Endothelial cell of umbilical vein (primary cell): ENCODE data around the gene OSBPL5.

Source experiments
- CTCF ChIP-seq, 2 donors: IDR thresholded peaks; 1 replicate in 1 of 2; 2 replicates in 1 of 2; pipeline ENCODE4 v1.5.1; 2011; ENCODE audit warnings: low read length in 2 of 2, mild to moderate bottlenecking in 2 of 2, moderate library complexity in 2 of 2, control low read depth in 1 of 2, inconsistent platforms in 1 of 2, low read depth in 1 of 2; ENCODE audit not compliant: insufficient read depth in 1 of 2; ENCODE audit errors: extremely low read depth in 1 of 2
- EZH2 ChIP-seq: IDR thresholded peaks from 2 replicates; pipeline ENCODE4 v1.6.1; 2012; ENCODE audit warnings: borderline replicate concordance, low read depth, mild to moderate bottlenecking, moderate library complexity, low read length, inconsistent platforms; ENCODE audit not compliant: severe bottlenecking
- POLR2A ChIP-seq: IDR thresholded peaks from 2 replicates; pipeline ENCODE4 v1.6.1; 2012; ENCODE audit warnings: low read depth, mild to moderate bottlenecking, control low read depth, low read length

- TF ChIP-seq CTCF (IDR thresholded peaks at IDR 0.05; ENCODE audit: extremely low read depth in 1 of 2, insufficient read depth in 1 of 2, low read depth in 1 of 2, low read length in 2 of 2) (no peak), POLR2A (no peak), EZH2 (peak; percentile 40)
Measured at GRCh38 chr11:3202759-3203158, 37.6 kb upstream of the OSBPL5 start.
